Measurements from ENCODE around the gene TLE5. TPM values are rescaled to one million over a fixed set of nuclear protein-coding genes. Genes with fewer than 3 reads are reported as not detected.

TLE5 gene
- total and polyA plus RNA-seq, 2 experiments from 2014 or later: 130 to 154 TPM

DNA sequence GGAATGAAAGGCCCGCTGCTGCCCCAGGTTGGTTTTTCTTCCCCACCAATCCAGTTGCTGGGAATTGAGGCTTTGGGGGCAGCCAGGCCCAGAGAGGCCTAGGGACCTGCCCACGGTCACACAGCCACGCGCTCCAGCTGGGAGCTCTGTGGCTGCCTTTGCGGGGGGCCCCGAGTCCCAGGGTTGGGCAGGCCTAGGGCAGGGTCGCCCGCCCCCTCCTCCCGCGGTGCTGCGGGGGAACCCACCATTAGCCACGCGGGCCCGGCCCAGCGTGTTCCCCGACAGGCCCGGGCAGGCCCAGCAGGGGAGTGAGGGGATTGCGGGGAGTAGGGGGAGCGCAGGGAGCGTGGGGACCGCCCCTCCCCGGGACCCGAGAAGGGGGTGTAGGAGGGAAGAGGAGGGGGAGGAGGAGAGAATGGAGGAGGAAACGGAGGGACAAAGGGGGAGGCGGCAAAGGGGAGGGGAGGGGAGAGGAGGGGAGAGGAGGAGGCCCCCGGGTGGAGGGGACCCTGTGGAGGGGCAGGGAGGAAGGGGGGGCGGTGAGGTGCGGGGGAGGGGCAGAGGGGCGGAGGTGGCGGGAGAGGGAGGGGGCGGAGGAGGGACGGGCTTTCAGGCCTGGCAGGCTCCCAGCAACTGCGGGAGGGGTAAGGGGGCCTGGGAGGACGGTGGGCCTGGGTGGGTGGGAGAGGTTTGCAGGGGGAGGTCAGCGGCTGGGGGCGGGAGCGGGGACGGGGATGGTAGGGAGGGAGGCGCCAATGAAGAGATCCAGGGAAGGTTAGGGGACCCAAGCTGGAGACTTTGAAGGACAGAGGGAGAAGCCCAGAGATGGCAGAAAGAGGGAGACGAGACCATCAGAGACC lies 20.3 kb downstream of the TLE5 start:
- peak overlapping the region; percentile 82 for H3K4me2 ChIP-seq
- H3K27me3 Mint-ChIP-seq (ENCODE audit: insufficient read depth, low read depth, poor library complexity): peaks cover 24% of the 10 kb centered on the region
- peak; percentile 21 for ATAC-seq
- DNase-seq (ENCODE audit: low spot score): peak; percentile 40
- no peaks in the 10 kb centered on the region for H3K9me2 ChIP-seq (ENCODE audit: insufficient read depth)
- H3K27ac ChIP-seq (ENCODE audit: low read depth): no peak overlapping the region
- H2AFZ ChIP-seq: peak overlapping the region; percentile 87
- TF ChIP-seq NANOG (IDR thresholded peaks at IDR 0.05; ENCODE audit: borderline replicate concordance) (no peak), ZNF114 (CRISPR knock-in tag; IDR thresholded peaks at IDR 0.05) (no peak), ETS1 (IDR thresholded peaks at IDR 0.05) (no peak), STAT1 (IDR thresholded peaks at IDR 0.05; ENCODE audit: unreplicated experiment) (no peak), JUNB (IDR thresholded peaks at IDR 0.05; ENCODE audit: unreplicated experiment) (no peak), EZH2phosphoT487 (IDR thresholded peaks at IDR 0.05; ENCODE audit: unreplicated experiment) (no peak), ZNF331 (CRISPR knock-in tag; IDR thresholded peaks at IDR 0.05; ENCODE audit: low read depth) (no peak), POLR2AphosphoS5 (IDR thresholded peaks at IDR 0.05; ENCODE audit: low read depth) (no peak), REST (IDR thresholded peaks at IDR 0.05; ENCODE audit: unreplicated experiment) (no peak), EZH2 (IDR thresholded peaks at IDR 0.05; ENCODE audit: low read depth, unreplicated experiment) (no peak), CREB1 (CRISPR knock-in tag; IDR thresholded peaks at IDR 0.05; ENCODE audit: low read depth) (no peak)
- TF ChIP-seq, protein P1, sequence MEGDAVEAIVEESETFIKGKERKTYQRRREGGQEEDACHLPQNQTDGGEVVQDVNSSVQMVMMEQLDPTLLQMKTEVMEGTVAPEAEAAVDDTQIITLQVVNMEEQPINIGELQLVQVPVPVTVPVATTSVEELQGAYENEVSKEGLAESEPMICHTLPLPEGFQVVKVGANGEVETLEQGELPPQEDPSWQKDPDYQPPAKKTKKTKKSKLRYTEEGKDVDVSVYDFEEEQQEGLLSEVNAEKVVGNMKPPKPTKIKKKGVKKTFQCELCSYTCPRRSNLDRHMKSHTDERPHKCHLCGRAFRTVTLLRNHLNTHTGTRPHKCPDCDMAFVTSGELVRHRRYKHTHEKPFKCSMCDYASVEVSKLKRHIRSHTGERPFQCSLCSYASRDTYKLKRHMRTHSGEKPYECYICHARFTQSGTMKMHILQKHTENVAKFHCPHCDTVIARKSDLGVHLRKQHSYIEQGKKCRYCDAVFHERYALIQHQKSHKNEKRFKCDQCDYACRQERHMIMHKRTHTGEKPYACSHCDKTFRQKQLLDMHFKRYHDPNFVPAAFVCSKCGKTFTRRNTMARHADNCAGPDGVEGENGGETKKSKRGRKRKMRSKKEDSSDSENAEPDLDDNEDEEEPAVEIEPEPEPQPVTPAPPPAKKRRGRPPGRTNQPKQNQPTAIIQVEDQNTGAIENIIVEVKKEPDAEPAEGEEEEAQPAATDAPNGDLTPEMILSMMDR (conservative IDR thresholded peaks at IDR 0.05; ENCODE audit: low read depth in 2 of 2): no peak
- TF ChIP-seq, protein P2, sequence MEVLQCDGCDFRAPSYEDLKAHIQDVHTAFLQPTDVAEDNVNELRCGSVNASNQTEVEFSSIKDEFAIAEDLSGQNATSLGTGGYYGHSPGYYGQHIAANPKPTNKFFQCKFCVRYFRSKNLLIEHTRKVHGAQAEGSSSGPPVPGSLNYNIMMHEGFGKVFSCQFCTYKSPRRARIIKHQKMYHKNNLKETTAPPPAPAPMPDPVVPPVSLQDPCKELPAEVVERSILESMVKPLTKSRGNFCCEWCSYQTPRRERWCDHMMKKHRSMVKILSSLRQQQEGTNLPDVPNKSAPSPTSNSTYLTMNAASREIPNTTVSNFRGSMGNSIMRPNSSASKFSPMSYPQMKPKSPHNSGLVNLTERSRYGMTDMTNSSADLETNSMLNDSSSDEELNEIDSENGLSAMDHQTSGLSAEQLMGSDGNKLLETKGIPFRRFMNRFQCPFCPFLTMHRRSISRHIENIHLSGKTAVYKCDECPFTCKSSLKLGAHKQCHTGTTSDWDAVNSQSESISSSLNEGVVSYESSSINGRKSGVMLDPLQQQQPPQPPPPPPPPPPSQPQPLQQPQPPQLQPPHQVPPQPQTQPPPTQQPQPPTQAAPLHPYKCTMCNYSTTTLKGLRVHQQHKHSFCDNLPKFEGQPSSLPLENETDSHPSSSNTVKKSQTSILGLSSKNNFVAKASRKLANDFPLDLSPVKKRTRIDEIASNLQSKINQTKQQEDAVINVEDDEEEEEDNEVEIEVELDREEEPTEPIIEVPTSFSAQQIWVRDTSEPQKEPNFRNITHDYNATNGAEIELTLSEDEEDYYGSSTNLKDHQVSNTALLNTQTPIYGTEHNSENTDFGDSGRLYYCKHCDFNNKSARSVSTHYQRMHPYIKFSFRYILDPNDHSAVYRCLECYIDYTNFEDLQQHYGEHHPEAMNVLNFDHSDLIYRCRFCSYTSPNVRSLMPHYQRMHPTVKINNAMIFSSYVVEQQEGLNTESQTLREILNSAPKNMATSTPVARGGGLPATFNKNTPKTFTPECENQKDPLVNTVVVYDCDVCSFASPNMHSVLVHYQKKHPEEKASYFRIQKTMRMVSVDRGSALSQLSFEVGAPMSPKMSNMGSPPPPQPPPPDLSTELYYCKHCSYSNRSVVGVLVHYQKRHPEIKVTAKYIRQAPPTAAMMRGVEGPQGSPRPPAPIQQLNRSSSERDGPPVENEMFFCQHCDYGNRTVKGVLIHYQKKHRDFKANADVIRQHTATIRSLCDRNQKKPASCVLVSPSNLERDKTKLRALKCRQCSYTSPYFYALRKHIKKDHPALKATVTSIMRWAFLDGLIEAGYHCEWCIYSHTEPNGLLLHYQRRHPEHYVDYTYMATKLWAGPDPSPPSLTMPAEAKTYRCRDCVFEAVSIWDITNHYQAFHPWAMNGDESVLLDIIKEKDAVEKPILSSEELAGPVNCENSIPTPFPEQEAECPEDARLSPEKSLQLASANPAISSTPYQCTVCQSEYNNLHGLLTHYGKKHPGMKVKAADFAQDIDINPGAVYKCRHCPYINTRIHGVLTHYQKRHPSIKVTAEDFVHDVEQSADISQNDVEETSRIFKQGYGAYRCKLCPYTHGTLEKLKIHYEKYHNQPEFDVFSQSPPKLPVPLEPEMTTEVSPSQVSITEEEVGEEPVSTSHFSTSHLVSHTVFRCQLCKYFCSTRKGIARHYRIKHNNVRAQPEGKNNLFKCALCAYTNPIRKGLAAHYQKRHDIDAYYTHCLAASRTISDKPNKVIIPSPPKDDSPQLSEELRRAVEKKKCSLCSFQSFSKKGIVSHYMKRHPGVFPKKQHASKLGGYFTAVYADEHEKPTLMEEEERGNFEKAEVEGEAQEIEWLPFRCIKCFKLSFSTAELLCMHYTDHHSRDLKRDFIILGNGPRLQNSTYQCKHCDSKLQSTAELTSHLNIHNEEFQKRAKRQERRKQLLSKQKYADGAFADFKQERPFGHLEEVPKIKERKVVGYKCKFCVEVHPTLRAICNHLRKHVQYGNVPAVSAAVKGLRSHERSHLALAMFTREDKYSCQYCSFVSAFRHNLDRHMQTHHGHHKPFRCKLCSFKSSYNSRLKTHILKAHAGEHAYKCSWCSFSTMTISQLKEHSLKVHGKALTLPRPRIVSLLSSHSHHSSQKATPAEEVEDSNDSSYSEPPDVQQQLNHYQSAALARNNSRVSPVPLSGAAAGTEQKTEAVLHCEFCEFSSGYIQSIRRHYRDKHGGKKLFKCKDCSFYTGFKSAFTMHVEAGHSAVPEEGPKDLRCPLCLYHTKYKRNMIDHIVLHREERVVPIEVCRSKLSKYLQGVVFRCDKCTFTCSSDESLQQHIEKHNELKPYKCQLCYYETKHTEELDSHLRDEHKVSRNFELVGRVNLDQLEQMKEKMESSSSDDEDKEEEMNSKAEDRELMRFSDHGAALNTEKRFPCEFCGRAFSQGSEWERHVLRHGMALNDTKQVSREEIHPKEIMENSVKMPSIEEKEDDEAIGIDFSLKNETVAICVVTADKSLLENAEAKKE (CRISPR knock-in tag; IDR thresholded peaks at IDR 0.05): no peak
- H3K79me2 ChIP-seq (replicated peaks; ENCODE audit: insufficient read depth): no peaks in the 10 kb centered on the region
- no peaks in the 10 kb centered on the region for H3K36me3 Mint-ChIP-seq (ENCODE audit: low read depth)
- peak overlapping the region; percentile 63 for H3K4me3 ChIP-seq
- H3K27ac Mint-ChIP-seq: no peak overlapping the region
- no peaks in the 10 kb centered on the region for H3K36me3 ChIP-seq (ENCODE audit: insufficient read depth)
- H3F3A ChIP-seq (replicated peaks; ENCODE audit: low read depth): peaks cover 18% of the 10 kb centered on the region
- no peaks in the 10 kb centered on the region; the same call in 2 of the 3 replicates for H3K9me3 Mint-ChIP-seq
- H3K4me3 Mint-ChIP-seq: peak overlapping the region; percentile 56
- H3K4me1 ChIP-seq (ENCODE audit: insufficient read depth): peaks cover 20% of the 10 kb centered on the region; the same call in 1 of the 2 replicates
- no peaks in the 10 kb centered on the region for H4K20me1 ChIP-seq (replicated peaks; ENCODE audit: insufficient read depth)
- H3K4me1 Mint-ChIP-seq: peaks cover 31% of the 10 kb centered on the region
- H3K27me3 ChIP-seq (ENCODE audit: insufficient read depth): peaks cover 29% of the 10 kb centered on the region

All from GM23338 (cell line).